GM19025 (cell line): ENCODE measurements around the gene CSN2.

Experiments
- ATAC-seq: cut with Tn5 transposase; IDR thresholded peaks from one replicate; pipeline ENCODE4 v1.9.1; 2021; ENCODE audit warnings: mild to moderate bottlenecking, low read depth, moderate library complexity; ENCODE audit not compliant: unreplicated experiment

Gene CSN2

GRCh38 chr4:69909195-69909594 is 56.3 kb downstream of the CSN2 start:
- ATAC-seq: no peak

- ATAC-seq: no peak
These were observed 58.4 kb downstream of the CSN2 start for GRCh38 chr4:69907151-69907550.
